ENCODE data around the gene CAPG. TPM values are rescaled to one million over a fixed set of nuclear protein-coding genes. Genes with fewer than 3 reads are reported as not detected.

The CAPG gene
- total RNA-seq, 6 experiments from 2014 or later = 10.7 to 49.6 (median 13.6) TPM

GRCh38 chr2:85427300-85427835, 17.2 kb upstream of the CAPG start:
- Mint-ChIP-seq H3K4me3 (no peak overlapping the region), H3K27ac (no peak overlapping the region), H3K9me3 (no peaks in the 10 kb centered on the region), H3K4me1 (ENCODE audit: low read depth) (no peaks in the 10 kb centered on the region), H3K27me3 (ENCODE audit: insufficient read depth) (no peaks in the 10 kb centered on the region), H3K36me3 (ENCODE audit: low read depth) (no peaks in the 10 kb centered on the region)
- no peak for DNase-seq
- TF ChIP-seq CTCF (IDR thresholded peaks at IDR 0.05) = no peak

- H3K27ac Mint-ChIP-seq = no peak overlapping the region
- DNase-seq = no peak
- H3K4me1 Mint-ChIP-seq (ENCODE audit: low read depth) = peaks cover 14% of the 10 kb centered on the region
- no peaks in the 10 kb centered on the region for H3K36me3 Mint-ChIP-seq (ENCODE audit: low read depth)
- H3K4me3 Mint-ChIP-seq = no peak overlapping the region
- TF ChIP-seq CTCF (IDR thresholded peaks at IDR 0.05) = no peak
- H3K9me3 Mint-ChIP-seq = no peaks in the 10 kb centered on the region
- H3K27me3 Mint-ChIP-seq (ENCODE audit: insufficient read depth) = 0 out of 2 replicates have a peak, but pooled peaks cover 2% of the 10 kb centered on the region
These were observed 15.4 kb upstream of the CAPG start for GRCh38 chr2:85425588-85425987.

GRCh38 chr2:85423525-85423924, 13.4 kb upstream of the CAPG start:
- Mint-ChIP-seq H3K4me3 (no peak overlapping the region), H3K27ac (no peak overlapping the region), H3K4me1 (ENCODE audit: low read depth) (peaks cover 31% of the 10 kb centered on the region), H3K27me3 (ENCODE audit: insufficient read depth) (0 out of 2 replicates have a peak, but pooled peaks cover 2% of the 10 kb centered on the region), H3K36me3 (ENCODE audit: low read depth) (no peaks in the 10 kb centered on the region), H3K9me3 (no peaks in the 10 kb centered on the region)
- no peak for DNase-seq
- no peak for TF ChIP-seq CTCF (IDR thresholded peaks at IDR 0.05)

GRCh38 chr2:85422072-85422457, 11.9 kb upstream of the CAPG start:
- Mint-ChIP-seq H3K27ac (peak overlapping the region; percentile 85; the same call in 1 of the 2 replicates), H3K4me3 (no peak overlapping the region), H3K9me3 (no peaks in the 10 kb centered on the region), H3K36me3 (ENCODE audit: low read depth) (no peaks in the 10 kb centered on the region), H3K27me3 (ENCODE audit: insufficient read depth) (peaks cover 4% of the 10 kb centered on the region; the same call in 1 of the 2 replicates), H3K4me1 (ENCODE audit: low read depth) (peaks cover 31% of the 10 kb centered on the region)
- no peak for DNase-seq
- no peak for TF ChIP-seq CTCF (IDR thresholded peaks at IDR 0.05)

DNA sequence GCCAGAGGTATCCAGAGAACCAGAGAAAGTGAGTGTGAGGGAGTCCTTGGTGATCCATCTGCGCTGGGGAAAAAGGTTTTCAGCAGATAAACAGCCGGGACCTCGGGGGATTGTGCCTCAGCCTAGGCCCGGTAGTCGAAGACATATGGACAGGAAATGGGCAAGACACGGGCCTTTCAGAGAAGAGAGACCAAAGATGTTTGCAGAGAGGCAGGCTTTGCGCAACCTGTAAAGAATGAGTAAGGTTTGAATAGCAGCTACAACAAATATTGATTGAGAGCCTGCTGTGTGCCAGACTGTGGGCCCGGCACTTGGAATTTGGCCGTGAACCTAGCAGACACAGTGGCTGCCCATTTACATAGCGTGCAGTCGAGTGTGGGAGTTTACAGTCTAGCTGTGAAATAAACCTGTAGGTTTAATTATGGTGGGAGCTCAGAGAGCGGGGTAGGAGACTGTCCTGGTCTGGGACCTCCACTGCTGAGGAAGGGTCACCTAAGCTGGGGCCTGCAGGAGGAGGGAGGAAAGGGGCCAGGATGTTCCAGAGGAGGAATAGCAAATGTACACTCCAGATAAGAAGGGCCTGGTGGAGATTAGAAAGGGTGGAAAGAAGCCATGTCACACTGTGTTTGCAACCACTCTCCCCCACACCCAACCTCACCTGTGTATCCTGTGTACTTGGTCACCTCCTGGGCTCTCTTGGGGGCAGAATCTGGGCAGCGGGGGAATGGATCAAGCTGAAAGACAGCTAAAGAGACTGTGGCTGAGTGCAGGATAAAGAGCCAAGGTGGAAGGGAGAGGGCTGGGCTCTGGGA, 11.3 kb upstream of the CAPG start:
- TF ChIP-seq CTCF (IDR thresholded peaks at IDR 0.05) = no peak

More for the DNA sequence above, 11.3 kb upstream of the CAPG start:
- H3K27ac Mint-ChIP-seq = peak overlapping the region; percentile 85
- H3K27me3 Mint-ChIP-seq (ENCODE audit: insufficient read depth) = peaks cover 4% of the 10 kb centered on the region; the same call in 1 of the 2 replicates
- H3K9me3 Mint-ChIP-seq = no peaks in the 10 kb centered on the region
- peaks cover 31% of the 10 kb centered on the region for H3K4me1 Mint-ChIP-seq (ENCODE audit: low read depth)
- no peaks in the 10 kb centered on the region for H3K36me3 Mint-ChIP-seq (ENCODE audit: low read depth)
- DNase-seq = no peak
- H3K4me3 Mint-ChIP-seq = peak overlapping the region; percentile 60; the same call in 1 of the 2 replicates
